Activated CD4-positive, alpha-beta T cell treated with anti-CD3 and anti-CD28 coated beads, Interleukin-2, amount 10 ng/mL, durations not matched to agents 24 days and 14 days (primary cell): ENCODE results near the gene SLC7A8. TPM values are rescaled to one million over a fixed set of nuclear protein-coding genes. Genes with fewer than 3 reads are reported as not detected.

Source experiments
- DNase-seq: peaks from one replicate; pipeline ENCODE4 v3.0.0; 2022
- H3K27ac Mint-ChIP-seq: one replicate; pipeline ENCODE4 v1.8.0; 2022; ENCODE audit warnings: mild to moderate bottlenecking, mixed read lengths
- H3K27me3 Mint-ChIP-seq: one replicate; pipeline ENCODE4 v1.8.0; 2022; ENCODE audit warnings: mixed read lengths
- H3K36me3 Mint-ChIP-seq: one replicate; pipeline ENCODE4 v1.8.0; 2022; ENCODE audit warnings: low read depth, mild to moderate bottlenecking, mixed read lengths
- H3K4me1 Mint-ChIP-seq: one replicate; pipeline ENCODE4 v1.8.0; 2021; ENCODE audit warnings: mixed read lengths
- H3K4me3 Mint-ChIP-seq: one replicate; pipeline ENCODE4 v1.8.0; 2022; ENCODE audit warnings: mild to moderate bottlenecking, moderate library complexity, mixed read lengths
- H3K9me3 Mint-ChIP-seq: one replicate; pipeline ENCODE4 v1.8.0; 2021; ENCODE audit warnings: mixed read lengths
- intact Hi-C: fragments of 100-400 bp; cut with micrococcal nuclease; formaldehyde crosslinking; loops from one replicate; pipeline ENCODE4 v1.15.1; 2023
- total RNA-seq: library from RNA; stranded (reverse); gene quantifications from 2 replicates; pipeline ENCODE4 v1.2.3, GENCODE V29; 2022

Gene SLC7A8
- total RNA-seq, 1 donor from 2014 or later = not detected

DNA sequence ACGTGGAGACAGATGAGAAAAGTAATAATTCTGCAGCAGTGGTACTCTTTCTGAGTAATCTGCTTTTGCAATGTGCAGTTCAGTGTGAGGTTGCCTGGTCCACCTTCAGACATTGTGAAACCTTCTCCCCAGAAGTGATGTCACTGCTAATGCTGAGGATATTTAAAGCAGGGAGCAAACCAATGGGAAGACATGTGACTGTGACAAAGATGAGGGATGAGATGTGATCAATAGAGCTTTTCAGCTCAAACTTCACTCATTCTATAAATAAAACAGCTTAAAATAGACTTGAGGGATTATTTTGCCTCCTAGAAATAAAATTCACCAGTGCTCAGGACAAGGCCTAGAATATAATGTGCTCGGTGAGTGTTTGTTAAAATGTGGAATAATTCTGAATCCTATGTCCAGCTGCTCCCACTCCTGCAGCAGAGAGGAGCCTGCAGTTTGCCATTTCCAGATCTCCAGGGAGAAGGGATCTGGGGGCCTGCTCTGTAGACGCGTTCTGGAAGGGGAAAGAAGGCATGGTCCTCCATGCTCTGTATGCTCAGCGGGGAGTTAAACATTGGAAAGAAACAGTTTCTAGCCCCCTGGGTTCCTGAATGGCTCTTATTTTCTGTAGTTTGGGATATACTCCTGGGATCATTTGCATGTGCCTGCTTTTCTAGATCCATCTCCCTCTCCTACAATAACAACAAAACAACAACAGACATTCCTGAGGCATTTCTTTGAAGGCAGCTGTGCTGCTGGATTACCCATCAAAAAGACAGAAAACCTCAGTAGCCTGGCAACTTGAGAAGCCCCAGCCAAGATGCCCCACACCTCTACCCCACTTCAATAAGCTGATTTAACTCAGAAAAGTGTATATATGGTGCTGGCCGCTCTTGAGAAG, 8.9 kb downstream of the SLC7A8 start:
- no peaks in the 10 kb centered on the region for H3K36me3 Mint-ChIP-seq
- H3K9me3 Mint-ChIP-seq = no peaks in the 10 kb centered on the region
- DNase-seq = no peak
- intact Hi-C loops = no loop called here
- H3K4me3 Mint-ChIP-seq = no peak overlapping the region
- no peaks in the 10 kb centered on the region for H3K4me1 Mint-ChIP-seq
- no peak overlapping the region for H3K27ac Mint-ChIP-seq
- H3K27me3 Mint-ChIP-seq = peaks cover 35% of the 10 kb centered on the region

- DNase-seq = no peak
- no peak overlapping the region for H3K4me3 Mint-ChIP-seq
- H3K36me3 Mint-ChIP-seq = no peaks in the 10 kb centered on the region
- peaks cover 30% of the 10 kb centered on the region for H3K27me3 Mint-ChIP-seq
- H3K4me1 Mint-ChIP-seq = no peaks in the 10 kb centered on the region
- H3K9me3 Mint-ChIP-seq = no peaks in the 10 kb centered on the region
- intact Hi-C loops = no loop called here
- H3K27ac Mint-ChIP-seq = no peak overlapping the region
These were observed 9.7 kb downstream of the SLC7A8 start for GRCh38 chr14:23173796-23174195.

- H3K4me1 Mint-ChIP-seq = no peaks in the 10 kb centered on the region
- DNase-seq = no peak
- H3K27me3 Mint-ChIP-seq = peaks cover 29% of the 10 kb centered on the region
- H3K27ac Mint-ChIP-seq = no peak overlapping the region
- H3K4me3 Mint-ChIP-seq = no peak overlapping the region
- H3K36me3 Mint-ChIP-seq = no peaks in the 10 kb centered on the region
- H3K9me3 Mint-ChIP-seq = no peaks in the 10 kb centered on the region
- intact Hi-C loops = no loop called here
These were observed 10.4 kb downstream of the SLC7A8 start for GRCh38 chr14:23173031-23173430.

- DNase-seq = no peak
- Mint-ChIP-seq H3K4me1 (no peaks in the 10 kb centered on the region), H3K4me3 (no peak overlapping the region), H3K9me3 (no peaks in the 10 kb centered on the region), H3K27me3 (peaks cover 25% of the 10 kb centered on the region), H3K36me3 (no peaks in the 10 kb centered on the region), H3K27ac (no peak overlapping the region)
- intact Hi-C loops = no loop called here
These were observed 10.9 kb downstream of the SLC7A8 start for GRCh38 chr14:23172574-23172973.

- Mint-ChIP-seq H3K4me3 (no peak overlapping the region), H3K9me3 (no peaks in the 10 kb centered on the region), H3K4me1 (no peaks in the 10 kb centered on the region), H3K27me3 (peaks cover 23% of the 10 kb centered on the region), H3K27ac (no peak overlapping the region), H3K36me3 (no peaks in the 10 kb centered on the region)
- intact Hi-C loops = no loop called here
- DNase-seq = no peak
These were observed 11.4 kb downstream of the SLC7A8 start for GRCh38 chr14:23172096-23172495.

GRCh38 chr14:23171222-23171975, 12.1 kb downstream of the SLC7A8 start:
- Mint-ChIP-seq H3K4me1 (no peaks in the 10 kb centered on the region), H3K4me3 (no peak overlapping the region), H3K27me3 (peaks cover 24% of the 10 kb centered on the region), H3K27ac (no peak overlapping the region), H3K36me3 (no peaks in the 10 kb centered on the region), H3K9me3 (no peaks in the 10 kb centered on the region)
- intact Hi-C loops = no loop called here
- DNase-seq = no peak

DNA sequence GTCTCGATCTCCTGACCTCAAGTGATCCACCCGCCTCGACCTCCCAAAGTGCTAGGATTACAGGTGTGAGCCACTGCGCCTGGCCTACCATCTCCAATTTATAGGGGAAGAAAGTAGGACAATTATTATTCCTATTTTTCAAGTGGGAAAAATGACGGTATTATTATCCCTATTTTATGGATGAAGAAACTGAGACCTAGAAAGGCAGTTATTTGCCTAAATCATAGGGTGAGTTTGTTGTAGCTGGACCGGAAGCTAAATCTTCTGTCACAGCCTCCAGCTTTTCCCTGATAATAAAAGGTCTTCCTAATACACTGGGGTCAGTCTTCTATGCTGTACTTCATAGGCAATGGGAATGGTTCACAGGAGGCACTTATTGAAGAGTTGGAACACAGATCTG, 13.8 kb downstream of the SLC7A8 start:
- DNase-seq = no peak
- intact Hi-C loops = no loop called here
- Mint-ChIP-seq H3K27me3 (peaks cover 24% of the 10 kb centered on the region), H3K9me3 (no peaks in the 10 kb centered on the region), H3K36me3 (no peaks in the 10 kb centered on the region), H3K4me1 (no peaks in the 10 kb centered on the region), H3K27ac (no peak overlapping the region), H3K4me3 (no peak overlapping the region)

DNA sequence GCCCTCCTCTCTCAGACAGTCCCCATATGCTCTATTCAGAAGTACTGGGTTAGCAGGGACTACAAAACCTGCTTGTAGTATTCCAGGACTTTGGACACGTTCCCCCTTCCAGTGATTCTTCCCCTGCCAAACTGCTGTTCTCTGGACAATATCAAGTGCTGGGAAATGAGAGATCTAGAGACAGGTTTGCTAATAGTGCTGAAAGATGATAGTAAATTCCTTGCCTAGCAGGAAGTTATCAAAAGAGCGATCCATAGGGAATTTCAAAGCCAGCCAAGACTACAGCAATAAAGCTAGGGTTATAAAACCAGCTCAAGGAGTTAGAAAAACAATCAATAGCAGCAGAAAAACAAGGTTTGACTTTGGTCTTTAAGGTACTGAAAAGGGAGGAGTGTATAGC, 15.2 kb downstream of the SLC7A8 start:
- H3K4me1 Mint-ChIP-seq = no peaks in the 10 kb centered on the region
- H3K9me3 Mint-ChIP-seq = no peaks in the 10 kb centered on the region
- no peak overlapping the region for H3K27ac Mint-ChIP-seq
- DNase-seq = no peak
- peaks cover 14% of the 10 kb centered on the region for H3K27me3 Mint-ChIP-seq
- H3K36me3 Mint-ChIP-seq = no peaks in the 10 kb centered on the region
- intact Hi-C loops = no loop called here
- no peak overlapping the region for H3K4me3 Mint-ChIP-seq

DNA sequence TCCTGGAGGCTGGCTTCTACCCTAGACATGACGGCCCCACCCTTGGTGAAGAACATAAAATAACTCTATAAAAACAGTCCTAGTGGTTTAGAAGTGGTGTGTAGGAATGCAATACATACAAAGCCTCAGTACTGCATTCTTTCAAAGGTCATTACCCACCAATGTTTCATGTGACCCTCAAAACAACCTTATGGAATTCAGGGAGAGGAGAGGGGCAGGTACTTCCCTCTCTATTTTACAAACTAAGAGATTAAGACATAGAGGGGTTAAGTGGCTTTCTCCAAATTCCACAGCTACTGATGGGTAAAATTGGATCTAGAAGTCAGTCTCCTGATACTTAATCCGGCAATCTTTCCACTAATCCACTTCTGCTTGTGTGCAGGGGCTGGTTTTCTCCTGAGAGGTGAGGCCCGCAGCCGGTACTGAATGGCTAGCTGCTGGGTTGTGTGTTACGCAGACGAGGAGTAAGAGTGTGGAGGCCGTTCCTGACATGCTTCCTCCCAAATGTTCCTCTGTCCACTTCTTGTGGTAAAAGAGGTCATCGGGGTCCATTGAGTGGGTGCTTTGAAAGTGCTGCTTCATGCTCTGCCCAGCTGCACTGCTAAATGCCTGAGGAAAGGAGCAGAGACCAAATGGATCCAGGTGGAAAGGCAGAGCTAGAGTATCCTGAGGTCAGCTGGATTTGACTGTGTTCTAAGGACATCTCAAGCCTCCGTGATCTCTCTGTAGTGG, 16.2 kb downstream of the SLC7A8 start:
- no peaks in the 10 kb centered on the region for H3K4me1 Mint-ChIP-seq
- no peak overlapping the region for H3K4me3 Mint-ChIP-seq
- intact Hi-C loops = no loop called here
- DNase-seq = no peak
- H3K9me3 Mint-ChIP-seq = no peaks in the 10 kb centered on the region
- no peaks in the 10 kb centered on the region for H3K36me3 Mint-ChIP-seq
- no peak overlapping the region for H3K27ac Mint-ChIP-seq
- H3K27me3 Mint-ChIP-seq = peaks cover 10% of the 10 kb centered on the region

DNA sequence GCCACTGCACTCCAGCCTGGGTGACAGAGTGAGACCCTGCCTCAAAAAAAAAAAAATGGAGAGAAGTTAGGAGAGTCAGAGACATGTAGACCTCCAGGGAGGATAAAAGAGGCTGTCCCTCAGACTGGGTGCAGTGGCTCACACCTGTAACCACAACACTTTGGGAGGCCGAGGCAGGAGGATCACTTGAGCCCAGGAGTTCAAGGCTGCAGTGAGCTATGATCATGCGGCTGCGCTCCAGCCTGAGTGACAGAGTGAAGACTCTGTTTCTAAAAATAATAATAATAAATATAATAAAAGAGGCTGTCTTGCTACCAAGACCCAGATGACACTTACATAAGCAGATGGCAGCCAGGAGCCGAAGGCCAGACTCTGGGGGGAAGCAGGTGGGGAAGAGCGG, 18.5 kb downstream of the SLC7A8 start:
- Mint-ChIP-seq H3K4me1 (peaks cover 4% of the 10 kb centered on the region), H3K36me3 (no peaks in the 10 kb centered on the region), H3K27ac (no peak overlapping the region), H3K4me3 (no peak overlapping the region), H3K9me3 (no peaks in the 10 kb centered on the region), H3K27me3 (peaks cover 12% of the 10 kb centered on the region)
- no peak for DNase-seq
- intact Hi-C loops = no loop called here

GRCh38 chr14:23164250-23164649, 19.2 kb downstream of the SLC7A8 start:
- Mint-ChIP-seq H3K4me3 (no peak overlapping the region), H3K27me3 (peaks cover 13% of the 10 kb centered on the region), H3K9me3 (no peaks in the 10 kb centered on the region), H3K36me3 (no peaks in the 10 kb centered on the region), H3K27ac (no peak overlapping the region), H3K4me1 (peaks cover 4% of the 10 kb centered on the region)
- no peak for DNase-seq
- intact Hi-C loops = no loop called here

GRCh38 chr14:23163830-23164229, 19.6 kb downstream of the SLC7A8 start:
- DNase-seq = no peak
- peaks cover 13% of the 10 kb centered on the region for H3K27me3 Mint-ChIP-seq
- H3K4me1 Mint-ChIP-seq = peaks cover 4% of the 10 kb centered on the region
- intact Hi-C loops = no loop called here
- H3K4me3 Mint-ChIP-seq = no peak overlapping the region
- no peaks in the 10 kb centered on the region for H3K36me3 Mint-ChIP-seq
- no peak overlapping the region for H3K27ac Mint-ChIP-seq
- H3K9me3 Mint-ChIP-seq = no peaks in the 10 kb centered on the region

- intact Hi-C loops = no loop called here
- Mint-ChIP-seq H3K4me1 (peaks cover 4% of the 10 kb centered on the region), H3K27ac (no peak overlapping the region), H3K36me3 (no peaks in the 10 kb centered on the region), H3K4me3 (no peak overlapping the region), H3K9me3 (no peaks in the 10 kb centered on the region), H3K27me3 (peaks cover 10% of the 10 kb centered on the region)
- DNase-seq = no peak
These were observed 20.7 kb downstream of the SLC7A8 start for GRCh38 chr14:23162800-23163199.

DNA sequence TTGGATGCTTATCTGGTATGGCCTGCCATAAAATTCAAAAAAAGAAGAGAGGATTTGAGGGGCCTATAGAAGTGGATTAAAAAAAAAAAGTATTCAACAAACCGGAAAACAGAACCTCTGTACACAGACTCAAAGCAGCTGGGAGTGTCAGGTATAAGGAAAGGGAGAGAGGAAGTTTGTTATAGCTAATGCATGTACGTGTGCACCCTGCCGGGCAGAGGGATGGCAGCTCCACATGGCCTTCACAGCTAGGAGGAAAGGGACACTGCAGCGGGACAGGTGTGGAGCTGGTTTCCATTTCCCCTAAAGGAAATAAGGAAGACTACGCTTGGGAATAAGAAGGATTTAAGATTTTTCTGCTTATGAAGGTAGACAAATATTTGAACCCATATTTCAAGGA, 21.5 kb downstream of the SLC7A8 start:
- Mint-ChIP-seq H3K4me3 (no peak overlapping the region), H3K27me3 (peaks cover 13% of the 10 kb centered on the region), H3K27ac (no peak overlapping the region), H3K36me3 (no peaks in the 10 kb centered on the region), H3K9me3 (no peaks in the 10 kb centered on the region), H3K4me1 (peaks cover 4% of the 10 kb centered on the region)
- intact Hi-C loops = no loop called here
- no peak for DNase-seq
